M059J (cell line): ENCODE data around the gene PNKD. TPM values are rescaled to one million over a fixed set of nuclear protein-coding genes. Genes with fewer than 3 reads are reported as not detected.
"Not testable (repeated sequence)": the region's sequence is repeated elsewhere in the genome, so short reads cannot be mapped to it uniquely, and the experiment has no call there.

ENCODE experiments used
- DNase-seq: peaks from one replicate; pipeline ENCODE4 v3.0.0-alpha.2; 2012; ENCODE audit warnings: low read depth
- total RNA-seq: library from RNA; depleted of rRNA; stranded (reverse); fragments of >200 nt; shearing (Covaris generic); gene quantifications from 2 replicates; pipeline ENCODE4 v1.2.3, GENCODE V29; 2014

PNKD gene
- total RNA-seq, 1 experiment from 2014 or later: 59.2 TPM

- DNase-seq: peak; percentile 55
These were observed 22.0 kb downstream of the PNKD start, which contains the start of gene TMBIM1 for GRCh38 chr2:218292048-218293014. TMBIM1 (minus strand) TSS chr2:218292503; CDS start chr2:218282141, 10,362 bp downstream.

GRCh38 chr2:218293715-218294429 is 23.6 kb downstream of the PNKD start:
- no peak for DNase-seq

- no peak for DNase-seq
These were observed 24.2 kb downstream of the PNKD start for GRCh38 chr2:218294430-218295022.

GRCh38 chr2:218295029-218295428 is 24.7 kb downstream of the PNKD start:
- DNase-seq: no peak

- no peak for DNase-seq
These were observed 25.9 kb downstream of the PNKD start for GRCh38 chr2:218296200-218296599.

- no peak for DNase-seq
These were observed 26.5 kb downstream of the PNKD start for GRCh38 chr2:218296847-218297246.

GRCh38 chr2:218298314-218298875 is 28.1 kb downstream of the PNKD start:
- no peak for DNase-seq

GRCh38 chr2:218300141-218300540 is 29.8 kb downstream of the PNKD start:
- no peak for DNase-seq

GRCh38 chr2:218301176-218301819 is 31.0 kb downstream of the PNKD start:
- peak; percentile 76 for DNase-seq

- DNase-seq: no peak
These were observed 35.1 kb downstream of the PNKD start for GRCh38 chr2:218305383-218305782.

- no peak for DNase-seq
These were observed 36.0 kb downstream of the PNKD start for GRCh38 chr2:218306184-218306920.

- DNase-seq: no peak
These were observed 37.2 kb downstream of the PNKD start for GRCh38 chr2:218307415-218308090.

- DNase-seq: no peak
These were observed 40.7 kb downstream of the PNKD start for GRCh38 chr2:218310853-218311540.

- DNase-seq: not testable (repeated sequence)
These were observed 41.4 kb downstream of the PNKD start for GRCh38 chr2:218311541-218312266.

- no peak for DNase-seq
These were observed 42.0 kb downstream of the PNKD start for GRCh38 chr2:218312267-218312756.

- no peak for DNase-seq
These were observed 43.0 kb downstream of the PNKD start for GRCh38 chr2:218313356-218313755.

- not testable (repeated sequence) for DNase-seq
These were observed 44.4 kb downstream of the PNKD start for GRCh38 chr2:218314764-218315163.

GRCh38 chr2:218315397-218315796 is 45.1 kb downstream of the PNKD start:
- no peak for DNase-seq

- no peak for DNase-seq
These were observed 46.9 kb downstream of the PNKD start for GRCh38 chr2:218317303-218317630.
